Measurements from ENCODE around the gene DUSP12.

- no peak for TF ChIP-seq SIN3A (IDR thresholded peaks at IDR 0.05; ENCODE audit: borderline replicate concordance, insufficient read depth, low read length)
- TF ChIP-seq TAF1 (IDR thresholded peaks at IDR 0.05; ENCODE audit: borderline replicate concordance, insufficient read depth, low read length), result no peak
- TF ChIP-seq POLR2AphosphoS5 (IDR thresholded peaks at IDR 0.05; ENCODE audit: low read depth, low read length), result no peak
Observed at GRCh38 chr1:161731241-161731640, 18.3 kb upstream of the DUSP12 start.

All from PFSK-1 (cell line).